HUES6 (cell line): ENCODE data around the gene RELN.
"Not testable (repeated sequence)": the region's sequence is repeated elsewhere in the genome, so short reads cannot be mapped to it uniquely, and the experiment has no call there.

Experiments used
- H3K27ac ChIP-seq: 2 replicates; pipeline ENCODE4 v1.7.0; 2013; ENCODE audit warnings: low read depth, mild to moderate bottlenecking, low read length, inconsistent platforms
- H3K27me3 ChIP-seq: 2 replicates; pipeline ENCODE4 v1.6.1; 2013; ENCODE audit warnings: low read length; ENCODE audit not compliant: control insufficient read depth, insufficient read depth
- H3K36me3 ChIP-seq: 2 replicates; pipeline ENCODE4 v1.6.1; 2013; ENCODE audit warnings: low read length; ENCODE audit not compliant: control insufficient read depth, insufficient read depth
- H3K4me1 ChIP-seq: 2 replicates; pipeline ENCODE4 v1.6.1; 2013; ENCODE audit warnings: low read length; ENCODE audit not compliant: control insufficient read depth, insufficient read depth
- H3K4me3 ChIP-seq: 2 replicates; pipeline ENCODE4 v1.5.1; 2013; ENCODE audit warnings: low read depth, low read length
- H3K9ac ChIP-seq: one replicate; pipeline ENCODE4 v1.6.1; 2013; ENCODE audit warnings: mild to moderate bottlenecking, low read length
- H3K9me3 ChIP-seq: 2 replicates; pipeline ENCODE4 v1.6.1; 2013; ENCODE audit warnings: low read depth, low read length; ENCODE audit not compliant: control insufficient read depth, insufficient read depth

The RELN gene

GRCh38 chr7:103805346-103805745 is 184.1 kb downstream of the RELN start:
- no peak overlapping the region for H3K27ac ChIP-seq
- H3K27me3 ChIP-seq, result no peaks in the 10 kb centered on the region
- no peaks in the 10 kb centered on the region for H3K9me3 ChIP-seq
- H3K4me1 ChIP-seq, result peaks cover 18% of the 10 kb centered on the region
- no peaks in the 10 kb centered on the region for H3K36me3 ChIP-seq
- no peak overlapping the region for H3K4me3 ChIP-seq
- no peak overlapping the region for H3K9ac ChIP-seq

- Histone ChIP-seq H3K36me3 (no peaks in the 10 kb centered on the region), H3K4me1 (0 out of 2 replicates have a peak, but pooled peaks cover under 1% of the 10 kb centered on the region)
Measured at GRCh38 chr7:103803631-103804030, 185.8 kb downstream of the RELN start.

GRCh38 chr7:103799298-103799697 is 190.2 kb downstream of the RELN start:
- no peak overlapping the region for H3K27ac ChIP-seq
- no peaks in the 10 kb centered on the region for H3K9me3 ChIP-seq
- no peak overlapping the region for H3K4me3 ChIP-seq
- H3K36me3 ChIP-seq, result no peaks in the 10 kb centered on the region
- H3K4me1 ChIP-seq, result no peaks in the 10 kb centered on the region
- H3K9ac ChIP-seq, result no peak overlapping the region
- H3K27me3 ChIP-seq, result no peaks in the 10 kb centered on the region

More at GRCh38 chr7:103803631-103804030, 185.8 kb downstream of the RELN start:
- Histone ChIP-seq H3K4me3 (no peak overlapping the region), H3K27me3 (no peaks in the 10 kb centered on the region), H3K27ac (no peak overlapping the region), H3K9ac (no peak overlapping the region), H3K9me3 (no peaks in the 10 kb centered on the region)

GRCh38 chr7:103797647-103798307 is 191.7 kb downstream of the RELN start:
- Histone ChIP-seq H3K36me3 (no peaks in the 10 kb centered on the region), H3K27ac (no peak overlapping the region), H3K27me3 (no peaks in the 10 kb centered on the region), H3K9ac (no peak overlapping the region), H3K9me3 (no peaks in the 10 kb centered on the region), H3K4me3 (no peak overlapping the region), H3K4me1 (no peaks in the 10 kb centered on the region)

- H3K36me3 ChIP-seq, result no peaks in the 10 kb centered on the region
- H3K9me3 ChIP-seq, result no peaks in the 10 kb centered on the region
- no peak overlapping the region for H3K27ac ChIP-seq
- H3K9ac ChIP-seq, result no peak overlapping the region
- H3K4me1 ChIP-seq, result no peaks in the 10 kb centered on the region
- H3K27me3 ChIP-seq, result no peaks in the 10 kb centered on the region
- no peak overlapping the region for H3K4me3 ChIP-seq
Measured at GRCh38 chr7:103796327-103796962, 193.0 kb downstream of the RELN start.

- H3K27ac ChIP-seq, result no peak overlapping the region
- no peak overlapping the region for H3K9ac ChIP-seq
- H3K9me3 ChIP-seq, result no peaks in the 10 kb centered on the region
- H3K27me3 ChIP-seq, result no peaks in the 10 kb centered on the region
- no peak overlapping the region for H3K4me3 ChIP-seq
- H3K36me3 ChIP-seq, result no peaks in the 10 kb centered on the region
- H3K4me1 ChIP-seq, result no peaks in the 10 kb centered on the region
Measured at GRCh38 chr7:103795787-103796186, 193.7 kb downstream of the RELN start.

- H3K27ac ChIP-seq, result no peak overlapping the region
Measured at GRCh38 chr7:103795107-103795506, 194.4 kb downstream of the RELN start.

GRCh38 chr7:103794424-103794823 is 195.0 kb downstream of the RELN start:
- Histone ChIP-seq H3K4me1 (no peaks in the 10 kb centered on the region), H3K36me3 (no peaks in the 10 kb centered on the region), H3K27ac (no peak overlapping the region), H3K9me3 (no peaks in the 10 kb centered on the region), H3K27me3 (no peaks in the 10 kb centered on the region), H3K4me3 (no peak overlapping the region), H3K9ac (no peak overlapping the region)

More at GRCh38 chr7:103795107-103795506, 194.4 kb downstream of the RELN start:
- Histone ChIP-seq H3K36me3 (no peaks in the 10 kb centered on the region), H3K4me3 (no peak overlapping the region), H3K9me3 (no peaks in the 10 kb centered on the region), H3K27me3 (no peaks in the 10 kb centered on the region), H3K4me1 (no peaks in the 10 kb centered on the region), H3K9ac (no peak overlapping the region)

- Histone ChIP-seq H3K4me3 (no peak overlapping the region), H3K9ac (no peak overlapping the region)
Measured at GRCh38 chr7:103793614-103794013, 195.8 kb downstream of the RELN start.

GRCh38 chr7:103791894-103792293 is 197.6 kb downstream of the RELN start:
- no peaks in the 10 kb centered on the region for H3K9me3 ChIP-seq
- H3K27ac ChIP-seq, result no peak overlapping the region
- no peak overlapping the region for H3K9ac ChIP-seq
- no peak overlapping the region for H3K4me3 ChIP-seq
- H3K36me3 ChIP-seq, result no peaks in the 10 kb centered on the region
- H3K27me3 ChIP-seq, result no peaks in the 10 kb centered on the region
- no peaks in the 10 kb centered on the region for H3K4me1 ChIP-seq

More at GRCh38 chr7:103793614-103794013, 195.8 kb downstream of the RELN start:
- H3K4me1 ChIP-seq, result no peaks in the 10 kb centered on the region
- H3K27ac ChIP-seq, result no peak overlapping the region
- H3K27me3 ChIP-seq, result no peaks in the 10 kb centered on the region
- no peaks in the 10 kb centered on the region for H3K36me3 ChIP-seq
- H3K9me3 ChIP-seq, result no peaks in the 10 kb centered on the region

- not testable (repeated sequence) for H3K27me3 ChIP-seq, H3K4me1 ChIP-seq, H3K27ac ChIP-seq, H3K4me3 ChIP-seq, H3K9me3 ChIP-seq, H3K9ac ChIP-seq, H3K36me3 ChIP-seq
Measured at GRCh38 chr7:103787041-103787440, 202.4 kb downstream of the RELN start.
